NCI-H1436 treated with DMSO at 0.1 percent for 48 hours (cell line): ENCODE data around the gene ATP13A3.

Experiments used
- DNase-seq: peaks from one replicate; lab custom pipeline; 2025; lab: John Stamatoyannopoulos, UW

The ATP13A3 gene

DNA sequence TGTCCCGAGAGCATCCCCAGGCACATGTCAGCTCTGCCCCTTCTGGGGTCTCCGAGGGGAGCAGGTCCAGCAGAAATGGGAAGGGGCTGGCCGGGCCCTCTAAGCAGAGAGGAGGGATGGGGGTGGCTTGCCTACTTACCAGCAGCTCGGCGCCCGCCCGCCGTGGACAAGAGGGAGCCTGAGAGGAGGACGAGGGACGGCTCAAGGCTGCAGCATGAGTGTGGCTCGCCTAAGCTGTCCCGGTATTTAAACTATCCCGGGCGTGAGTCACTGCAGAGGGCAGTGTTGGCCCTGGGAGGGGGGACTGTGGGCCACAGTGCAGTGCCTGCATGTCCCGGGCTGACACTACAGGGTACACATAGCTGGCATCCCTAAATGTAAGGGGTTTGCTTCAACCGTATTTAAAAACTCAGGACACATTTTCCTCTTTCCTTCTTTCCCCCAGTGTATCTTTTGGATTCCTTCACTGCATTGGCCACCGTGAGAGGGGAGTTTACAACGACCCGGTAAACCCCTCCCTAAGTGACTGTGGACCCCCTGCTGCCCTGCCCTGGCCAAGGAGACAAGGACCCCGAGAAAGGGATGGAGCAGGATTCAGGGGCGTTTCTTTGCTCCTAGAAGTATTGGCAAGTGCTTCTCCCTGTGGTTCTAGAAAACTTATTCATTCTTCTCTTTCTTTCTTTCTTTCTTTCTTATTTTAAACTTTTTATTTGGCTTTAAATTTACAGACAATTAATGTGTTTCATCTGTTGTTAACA lies 117.1 kb downstream of the ATP13A3 start, which contains the start of gene LRRC15:
Gene LRRC15, minus strand, starts transcription at position 222 of the 758 bp plus-strand sequence. CDS start 8,700 bp downstream, outside the sequence.
- no peak for DNase-seq

DNA sequence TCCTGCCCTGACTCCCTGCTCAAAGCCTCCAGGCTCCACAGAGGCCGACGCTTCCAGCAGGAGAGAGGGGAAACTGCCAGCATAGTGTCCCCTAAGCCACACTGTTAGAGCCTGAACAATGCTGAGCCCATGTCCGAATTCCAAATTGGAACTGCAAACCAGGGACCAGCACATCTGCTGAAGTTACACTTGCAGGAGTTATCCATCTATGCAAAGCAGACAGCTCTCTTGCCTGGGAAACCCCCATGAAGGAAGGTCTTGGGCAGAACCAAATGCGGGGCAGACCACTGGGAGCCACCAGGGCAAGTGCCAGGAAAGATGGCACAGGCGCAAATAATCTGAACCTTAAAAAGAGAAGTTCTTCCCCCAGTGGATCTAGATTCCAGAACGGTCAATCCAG lies 117.9 kb downstream of the ATP13A3 start:
- DNase-seq, result no peak

DNA sequence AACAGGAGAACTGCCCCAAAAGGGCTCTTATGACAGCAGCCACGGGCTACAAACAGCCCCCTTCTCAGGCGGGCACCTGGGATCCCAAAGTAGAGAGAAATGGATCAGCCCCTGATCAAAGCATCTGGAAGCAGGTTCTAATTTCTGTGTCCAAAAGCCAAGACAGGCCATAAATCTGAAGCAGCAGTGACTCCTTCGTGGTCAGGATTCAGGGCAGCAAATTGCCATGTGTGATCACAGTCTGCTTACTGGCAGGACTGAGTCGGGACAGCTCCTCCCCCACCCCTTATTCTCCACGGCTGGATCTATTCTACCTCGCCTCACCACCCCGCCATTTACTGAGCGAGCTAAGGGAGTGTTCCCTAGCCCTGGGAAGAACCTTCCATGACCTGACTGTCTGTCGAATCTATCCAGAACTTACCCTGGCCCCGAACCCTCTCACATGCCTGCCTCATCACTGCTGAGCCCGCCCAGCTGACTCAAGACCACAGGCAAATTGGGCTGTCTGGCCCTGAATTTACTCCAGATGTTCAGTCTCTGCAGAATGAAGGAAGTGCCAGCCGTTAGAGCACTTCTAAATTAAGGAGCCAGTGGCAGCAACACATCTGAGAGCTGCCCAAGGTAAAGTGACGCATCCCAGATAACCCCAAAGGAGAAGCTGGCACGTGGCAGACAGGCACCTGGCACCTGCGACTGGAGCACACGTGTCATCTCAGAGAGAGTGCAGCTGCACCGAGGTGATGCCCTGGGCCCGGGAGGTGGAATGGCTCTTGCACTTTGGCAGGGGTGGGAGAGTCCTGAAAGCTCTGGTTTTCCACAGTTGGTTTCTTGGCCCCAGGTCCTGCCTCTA lies 118.6 kb downstream of the ATP13A3 start:
- no peak for DNase-seq

DNA sequence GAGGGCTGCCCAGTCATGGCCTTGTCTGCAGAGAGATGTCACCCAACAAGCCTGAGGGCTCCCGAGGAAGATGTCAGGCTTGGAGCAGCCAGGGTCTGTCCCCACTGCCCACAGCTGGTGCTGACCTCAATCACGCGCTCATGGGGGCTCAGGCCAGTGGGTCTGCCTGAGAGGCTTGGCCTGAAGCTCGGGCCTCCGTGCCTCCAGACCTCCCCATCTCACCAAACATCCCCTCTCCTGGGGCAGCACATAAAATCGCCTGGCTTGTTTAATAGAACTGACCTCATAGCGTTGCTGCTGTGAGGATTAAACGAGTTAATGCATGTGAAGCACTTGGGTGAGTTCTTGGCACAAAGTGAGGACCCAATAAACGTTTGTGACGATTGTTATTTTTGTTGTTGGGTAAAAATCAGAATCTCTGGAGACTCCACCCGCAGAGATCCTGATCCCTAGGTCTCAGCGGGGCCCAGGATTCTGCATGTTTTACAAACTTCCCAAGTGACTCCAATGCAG lies 120.8 kb downstream of the ATP13A3 start:
- no peak for DNase-seq

DNA sequence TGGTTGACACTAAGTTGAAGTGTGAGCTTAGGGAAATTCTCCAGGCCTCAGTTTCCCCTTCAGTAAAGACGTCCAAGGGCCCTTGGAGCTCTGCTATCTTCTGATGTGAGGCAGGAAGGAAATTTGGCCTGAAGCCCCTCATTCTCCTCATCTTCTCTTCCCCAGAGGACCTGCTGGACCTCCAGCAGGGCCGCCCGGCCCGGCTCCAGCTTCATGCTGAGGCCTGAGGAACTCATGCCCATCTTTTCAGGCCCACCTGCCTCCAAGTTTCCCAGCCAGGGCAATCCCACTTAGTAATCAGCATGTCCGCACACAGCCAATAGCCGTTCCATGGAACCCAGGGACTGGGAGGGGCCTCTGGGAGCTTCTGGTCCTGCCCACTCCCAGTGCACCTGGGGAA lies 121.3 kb downstream of the ATP13A3 start:
- DNase-seq, result no peak

DNA sequence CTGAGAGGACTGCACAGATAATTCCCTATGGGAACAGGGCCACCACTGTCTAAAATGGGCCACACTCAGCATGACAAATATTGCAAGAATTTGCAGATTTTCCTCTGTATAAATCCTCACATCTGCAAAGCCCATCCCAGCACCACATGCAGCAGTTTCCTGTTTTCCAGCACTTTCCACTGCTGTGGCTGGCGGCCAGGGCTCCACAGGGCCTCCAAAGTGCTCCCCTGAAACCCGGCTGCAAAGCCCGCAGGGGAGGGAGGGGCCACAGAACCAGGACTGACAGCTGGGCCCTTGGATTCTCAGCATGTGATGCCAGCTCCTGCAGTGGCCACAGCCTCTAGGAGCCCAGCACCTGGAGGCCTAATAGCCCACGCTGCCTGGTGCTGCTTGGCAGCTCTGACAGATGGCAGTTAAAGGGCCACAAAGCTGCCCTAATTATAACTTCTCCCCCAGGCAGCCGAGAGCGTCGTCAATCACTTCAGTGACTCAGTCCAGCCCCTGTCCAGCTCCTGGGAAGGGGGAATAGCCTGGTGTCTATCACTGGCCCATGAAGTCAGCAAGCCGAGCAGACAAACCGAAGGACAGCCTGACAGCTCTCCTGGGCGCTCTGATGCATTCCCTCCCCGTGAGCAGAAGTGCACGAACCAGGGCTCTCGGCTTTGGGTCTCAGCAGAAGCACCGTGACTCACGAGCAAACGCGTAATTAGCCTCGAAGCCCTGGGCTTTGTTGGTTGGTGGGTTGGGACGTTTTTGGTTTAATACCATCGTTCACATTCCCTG lies 122.0 kb downstream of the ATP13A3 start:
- DNase-seq, result no peak

DNA sequence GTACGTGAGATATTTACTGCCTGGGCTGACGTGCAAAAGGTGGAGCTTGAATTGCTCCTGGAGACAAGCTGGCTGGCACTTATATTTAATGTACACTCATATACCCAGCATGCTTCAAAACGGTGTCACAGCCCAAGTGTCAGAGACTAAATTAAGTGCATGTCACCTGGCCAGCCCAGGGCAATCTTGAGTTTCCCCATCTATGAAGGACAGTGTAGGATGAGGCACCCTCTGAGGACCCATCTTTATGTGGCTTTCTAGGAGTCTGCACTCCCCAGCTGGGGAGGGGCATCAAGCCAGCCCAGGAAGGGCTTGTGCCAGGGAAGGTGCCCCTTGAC lies 122.5 kb downstream of the ATP13A3 start:
- no peak for DNase-seq

DNA sequence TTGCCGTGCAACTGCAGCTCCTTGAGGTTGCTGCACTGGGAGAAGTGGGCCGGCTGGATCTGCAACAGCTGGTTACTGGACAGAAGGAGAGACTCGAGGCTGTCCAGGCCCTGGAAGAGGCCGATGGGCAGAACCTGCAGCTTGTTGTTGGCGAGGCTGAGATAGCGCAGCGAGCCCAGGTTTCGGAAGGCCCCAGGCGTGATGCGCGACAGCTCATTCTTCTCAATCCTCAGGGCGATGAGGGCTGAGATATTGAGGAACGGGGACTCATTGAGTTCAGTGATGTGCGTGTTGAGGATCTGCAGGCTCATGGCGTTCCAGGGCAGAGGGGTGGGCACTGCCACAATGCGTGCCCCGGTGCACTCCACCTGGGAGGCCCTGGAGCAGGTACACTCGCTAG lies 126.2 kb downstream of the ATP13A3 start:
- no peak for DNase-seq

DNA sequence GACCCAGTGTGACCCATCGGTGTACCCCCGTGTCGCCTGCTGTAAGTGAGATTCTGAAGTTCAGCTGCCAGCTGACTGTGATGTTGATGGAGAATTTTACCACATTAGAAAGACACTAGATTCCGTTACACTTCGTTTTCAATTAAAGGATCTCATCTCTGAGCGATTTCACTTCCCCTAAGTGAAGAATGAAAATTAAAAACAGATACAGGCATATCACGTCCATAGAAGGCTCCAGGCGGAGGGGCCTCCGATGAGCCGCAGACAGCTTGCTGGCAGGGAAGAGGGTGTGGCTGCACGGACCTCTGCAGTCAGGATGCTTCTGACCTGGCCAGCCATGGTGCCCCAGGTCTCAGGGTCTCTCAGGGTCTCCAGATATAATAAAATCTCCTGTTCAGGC lies 129.1 kb downstream of the ATP13A3 start:
- no peak for DNase-seq

DNA sequence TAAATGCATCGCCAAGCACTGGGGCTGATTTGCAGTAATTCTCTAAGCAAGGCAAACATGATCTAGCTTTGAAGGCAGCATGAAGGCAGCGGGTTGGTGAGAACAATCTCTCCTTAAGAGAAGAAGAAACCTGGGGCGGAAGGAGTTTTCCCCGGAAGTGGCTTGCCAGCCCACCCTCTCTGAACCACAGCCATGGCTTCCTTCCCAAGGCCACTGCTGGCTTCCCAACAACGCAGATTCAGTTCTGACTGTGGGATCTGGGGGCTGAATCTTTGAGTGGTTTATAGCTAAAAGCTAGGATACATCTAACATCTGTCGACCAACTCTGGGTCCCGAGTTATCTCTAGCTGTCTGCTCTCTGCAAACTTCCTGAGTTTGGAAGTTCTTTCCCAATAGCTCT lies 131.4 kb downstream of the ATP13A3 start:
- no peak for DNase-seq

DNA sequence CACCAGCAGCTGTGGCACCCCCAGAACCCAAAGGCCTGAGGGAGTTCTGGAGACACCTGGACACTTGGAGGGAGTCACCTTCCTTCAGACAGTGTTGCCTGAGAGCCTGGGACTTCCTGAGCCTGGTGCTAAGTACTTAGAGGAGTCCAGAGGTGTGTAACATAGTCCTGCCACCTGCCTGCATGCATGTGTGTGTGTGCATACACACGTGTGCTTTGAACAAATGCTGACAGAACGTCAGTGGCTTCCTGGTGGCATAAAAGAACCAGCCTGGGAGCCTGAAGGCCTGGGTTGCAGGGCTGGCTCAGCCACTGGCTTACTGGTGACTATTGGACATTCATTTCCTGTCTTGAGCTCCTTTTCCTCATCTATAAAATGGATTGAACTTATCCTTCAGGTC lies 132.5 kb downstream of the ATP13A3 start:
- DNase-seq, result no peak
